HEK293 (cell line): Measurements from ENCODE around the gene VOPP1.
A peak's percentile ranks its signal among the peaks of the same experiment; 100 is the strongest.

ENCODE experiments used
- CTCF ChIA-PET: fragments of 350-600 bp; formaldehyde crosslinking; extraction: SDS; loops from one replicate; lab custom pipeline; 2021; ENCODE audit warnings: antibody characterized with exemption; lab: Yijun Ruan, JAX
- POLR2A ChIA-PET: fragments of 300-600 bp; formaldehyde crosslinking; extraction: SDS; loops from one replicate; lab custom pipeline; 2020; ENCODE audit warnings: antibody characterized with exemption, inconsistent platforms; lab: Yijun Ruan, JAX
- H3K27ac ChIP-seq: fragments of 200-500 bp; sonication (Bioruptor generic); 2 replicates; pipeline ENCODE4 v1.5.1; 2014; ENCODE audit warnings: low read depth, low read length, control low read depth, inconsistent platforms; ENCODE audit errors: extremely low read depth
- H3K36me3 ChIP-seq, 2 experiments: fragments of 200-500 bp in 1 of 2; sonication (Bioruptor generic) in 1 of 2; 1 replicate in 1 of 2; 2 replicates in 1 of 2; pipeline ENCODE4 v1.5.1; 2014 to 2017; ENCODE audit warnings: inconsistent platforms in 2 of 2, low read length in 2 of 2; ENCODE audit not compliant: control insufficient read depth in 2 of 2, insufficient read depth in 1 of 2
- H3K4me1 ChIP-seq: fragments of 200-500 bp; sonication (Bioruptor generic); 2 replicates; pipeline ENCODE4 v1.5.1; 2014; ENCODE audit warnings: mild to moderate bottlenecking, low read length, inconsistent platforms; ENCODE audit not compliant: control insufficient read depth, insufficient read depth
- H3K4me3 ChIP-seq: 2 replicates; pipeline ENCODE4 v1.5.1; 2011; ENCODE audit warnings: low read depth, mild to moderate bottlenecking, control low read depth, low read length, moderate library complexity
- H3K9me3 ChIP-seq: fragments of 200-500 bp; sonication (Bioruptor generic); 2 replicates; pipeline ENCODE4 v1.5.1; 2014; ENCODE audit warnings: low read depth, low read length, inconsistent platforms; ENCODE audit not compliant: control insufficient read depth, insufficient read depth
- EGR2 ChIP-seq: fragments of 450-650 bp; formaldehyde crosslinking; IDR thresholded peaks from 2 replicates; pipeline ENCODE4 v1.5.1; 2016; ENCODE audit warnings: low read depth, missing biosample characterization, missing genetic modification characterization
- GLIS1 ChIP-seq: fragments of 450-650 bp; formaldehyde crosslinking; IDR thresholded peaks from 2 replicates; pipeline ENCODE4 v1.5.1; 2016; ENCODE audit warnings: missing biosample characterization, missing genetic modification characterization
- HIC1 ChIP-seq: fragments of 450-650 bp; formaldehyde crosslinking; IDR thresholded peaks from 2 replicates; pipeline ENCODE4 v1.5.1; 2016; ENCODE audit warnings: missing biosample characterization, missing genetic modification characterization
- KLF17 ChIP-seq: fragments of 450-650 bp; formaldehyde crosslinking; IDR thresholded peaks from 2 replicates; pipeline ENCODE4 v1.5.1; 2016; ENCODE audit warnings: missing biosample characterization, missing genetic modification characterization
- KLF8 ChIP-seq: fragments of 450-650 bp; formaldehyde crosslinking; IDR thresholded peaks from 2 replicates; pipeline ENCODE4 v1.5.1; 2016; ENCODE audit warnings: missing biosample characterization, missing genetic modification characterization
- PATZ1 ChIP-seq: fragments of 450-650 bp; formaldehyde crosslinking; IDR thresholded peaks from 2 replicates; pipeline ENCODE4 v1.5.1; 2016; ENCODE audit warnings: missing biosample characterization, missing genetic modification characterization
- PRDM10 ChIP-seq: fragments of 450-650 bp; formaldehyde crosslinking; IDR thresholded peaks from 2 replicates; pipeline ENCODE4 v1.5.1; 2016; ENCODE audit warnings: missing biosample characterization, missing genetic modification characterization
- SCRT1 ChIP-seq: fragments of 450-650 bp; formaldehyde crosslinking; IDR thresholded peaks from 2 replicates; pipeline ENCODE4 v1.5.1; 2016; ENCODE audit warnings: missing biosample characterization, missing genetic modification characterization, borderline replicate concordance
- SP2 ChIP-seq: fragments of 450-650 bp; formaldehyde crosslinking; IDR thresholded peaks from 2 replicates; pipeline ENCODE4 v1.5.1; 2016; ENCODE audit warnings: missing biosample characterization, missing genetic modification characterization
- SP3 ChIP-seq: fragments of 450-650 bp; formaldehyde crosslinking; IDR thresholded peaks from 2 replicates; pipeline ENCODE4 v1.5.1; 2016; ENCODE audit warnings: missing biosample characterization, missing genetic modification characterization
- SP7 ChIP-seq: fragments of 450-650 bp; formaldehyde crosslinking; IDR thresholded peaks from 2 replicates; pipeline ENCODE4 v1.5.1; 2016; ENCODE audit warnings: missing biosample characterization, missing genetic modification characterization
- YY1 ChIP-seq: fragments of 450-650 bp; formaldehyde crosslinking; IDR thresholded peaks from 2 replicates; pipeline ENCODE4 v1.5.1; 2018; ENCODE audit warnings: missing biosample characterization, missing genetic modification characterization
- ZBTB1 ChIP-seq: fragments of 450-650 bp; formaldehyde crosslinking; IDR thresholded peaks from 2 replicates; pipeline ENCODE4 v1.5.1; 2016; ENCODE audit warnings: missing biosample characterization, missing genetic modification characterization
- ZBTB17 ChIP-seq: fragments of 450-650 bp; formaldehyde crosslinking; IDR thresholded peaks from 2 replicates; pipeline ENCODE4 v1.5.1; 2016; ENCODE audit warnings: missing biosample characterization, missing genetic modification characterization
- ZBTB26 ChIP-seq: fragments of 450-650 bp; formaldehyde crosslinking; optimal IDR thresholded peaks from 2 replicates; pipeline ENCODE3; 2016; ENCODE audit warnings: missing biosample characterization, mild to moderate bottlenecking, missing genetic modification characterization
- ZBTB8A ChIP-seq: fragments of 450-650 bp; formaldehyde crosslinking; IDR thresholded peaks from 2 replicates; pipeline ENCODE4 v1.5.1; 2016; ENCODE audit warnings: missing biosample characterization, missing genetic modification characterization
- ZFHX2 ChIP-seq: fragments of 450-650 bp; formaldehyde crosslinking; conservative IDR thresholded peaks from 2 replicates; pipeline ENCODE4 v1.5.1; 2016; ENCODE audit warnings: missing biosample characterization, missing genetic modification characterization
- ZIC2 ChIP-seq: fragments of 450-650 bp; formaldehyde crosslinking; IDR thresholded peaks from 2 replicates; pipeline ENCODE4 v1.5.1; 2016; ENCODE audit warnings: missing biosample characterization, missing genetic modification characterization
- ZNF335 ChIP-seq: fragments of 450-650 bp; formaldehyde crosslinking; conservative IDR thresholded peaks from 2 replicates; pipeline ENCODE4 v1.5.1; 2016; ENCODE audit warnings: missing biosample characterization, missing genetic modification characterization
- ZNF423 ChIP-seq: fragments of 450-650 bp; formaldehyde crosslinking; IDR thresholded peaks from 2 replicates; pipeline ENCODE4 v1.5.1; 2016; ENCODE audit warnings: missing biosample characterization, missing genetic modification characterization
- ZNF571 ChIP-seq: fragments of 450-650 bp; formaldehyde crosslinking; IDR thresholded peaks from 2 replicates; pipeline ENCODE4 v1.5.0; 2017; ENCODE audit warnings: missing biosample characterization, missing genetic modification characterization
- ZNF600 ChIP-seq: fragments of 450-650 bp; formaldehyde crosslinking; IDR thresholded peaks from 2 replicates; pipeline ENCODE4 v1.5.1; 2016; ENCODE audit warnings: missing biosample characterization, missing genetic modification characterization
- ZSCAN30 ChIP-seq: fragments of 450-650 bp; IDR thresholded peaks from 2 replicates; pipeline ENCODE4 v1.5.1; 2018; ENCODE audit warnings: missing biosample characterization, mild to moderate bottlenecking, missing genetic modification characterization, moderate library complexity
- TF ChIP-seq, protein P1 (sequence below): fragments of 450-650 bp; formaldehyde crosslinking; IDR thresholded peaks from 2 replicates; pipeline ENCODE4 v1.5.1; 2017; ENCODE audit warnings: missing biosample characterization, missing genetic modification characterization

Gene VOPP1

DNA sequence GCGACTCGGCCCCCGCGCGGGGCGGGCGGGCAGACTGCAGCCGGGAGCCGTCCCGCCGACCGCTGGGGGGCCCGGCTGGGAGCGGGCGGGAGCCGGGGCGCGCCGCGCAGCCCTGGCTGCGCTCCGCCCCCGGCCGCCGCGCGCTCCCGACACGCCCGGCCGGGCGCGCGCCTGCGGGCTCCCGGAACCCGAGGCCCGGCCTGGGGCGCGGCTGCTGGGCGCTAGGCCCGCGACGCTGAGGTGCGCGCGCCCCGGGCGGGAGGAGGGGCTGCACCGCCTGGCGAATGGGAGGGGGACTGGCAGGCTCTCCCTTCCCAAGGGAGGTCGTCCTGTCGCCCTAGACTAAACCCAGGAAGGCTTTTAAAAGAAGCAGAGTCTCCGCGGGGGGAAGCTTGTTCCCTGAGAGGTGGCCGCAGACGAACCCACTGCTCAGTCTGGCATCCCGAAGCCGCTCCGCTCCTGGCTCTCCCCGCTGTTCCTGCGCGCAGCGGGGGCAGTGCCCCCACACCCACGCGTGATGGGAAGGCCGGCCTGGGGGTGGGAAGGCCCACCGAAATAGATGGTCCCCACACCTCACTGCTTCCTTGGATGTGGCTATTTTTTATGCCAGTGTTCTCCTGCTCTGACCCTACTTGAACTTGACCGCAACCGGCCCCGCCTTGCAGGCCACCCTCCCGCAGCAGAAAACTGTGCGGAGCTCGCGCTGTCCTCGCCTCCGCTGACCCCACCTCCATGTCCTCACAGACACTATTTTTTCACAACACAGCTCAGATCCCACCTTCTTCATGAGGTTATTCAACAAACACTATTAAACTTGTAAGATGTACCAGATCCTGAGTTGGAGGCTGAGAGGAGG lies at the start of gene VOPP1:
VOPP1 (minus strand) TSS at position 125 of the 856 bp plus-strand sequence. CDS start 178 bp downstream, outside the sequence.
- CTCF ChIA-PET = interaction anchor here (0.6 to 1.0 kb wide), 3 partner anchors 13 to 430 kb away, joined by 3 read pairs; no protein-coding TSS in a partner anchor
- peak within 1 kb of the TSS; percentile 78 for H3K4me3 ChIP-seq
- H3K27ac ChIP-seq = peak within 1 kb of the TSS; percentile 83; the same call in 1 of the 2 replicates
- H3K36me3 ChIP-seq = no peaks in the 10 kb centered on the region
- H3K4me1 ChIP-seq = peaks cover 11% of the 10 kb centered on the region; the same call in 1 of the 2 replicates
- no peaks in the 10 kb centered on the region for H3K9me3 ChIP-seq
- POLR2A ChIA-PET = interaction anchor here (1.0 to 1.1 kb wide), 2 partner anchors 206 to 207 kb away, joined by 3 read pairs; no protein-coding TSS in a partner anchor
- TF ChIP-seq GLIS1 (tag by site-specific recombination) (peak; percentile 41), ZNF600 (peak; percentile 43; the same call in 1 of the 2 replicates), PRDM10 (tag by site-specific recombination) (peak; percentile 85), ZNF571 (tag by site-specific recombination) (no peak), ZFHX2 (peak; percentile 85), SP2 (tag by site-specific recombination) (0 out of 2 replicates have a peak, but pooled peaks have one; percentile 6), SP7 (tag by site-specific recombination) (peak; percentile 42; the same call in 1 of the 2 replicates), ZNF423 (tag by site-specific recombination) (peak; percentile 31; the same call in 1 of the 2 replicates), ZBTB17 (tag by site-specific recombination) (0 out of 2 replicates have a peak, but pooled peaks have one; percentile 26), HIC1 (peak; percentile 71), SP3 (peak; percentile 41), ZBTB1 (no peak), EGR2 (tag by site-specific recombination) (peak; percentile 69), ZNF335 (tag by site-specific recombination) (peak; percentile 75), KLF8 (0 out of 2 replicates have a peak, but pooled peaks have one; percentile 33), YY1 (tag by site-specific recombination) (no peak), KLF17 (tag by site-specific recombination) (0 out of 2 replicates have a peak, but pooled peaks have one; percentile 10), ZBTB8A (tag by site-specific recombination) (peak; percentile 78), PATZ1 (tag by site-specific recombination) (peak; percentile 79), ZIC2 (peak; percentile 61), ZSCAN30 (tag by site-specific recombination) (0 out of 2 replicates have a peak, but pooled peaks have one; percentile 47), ZBTB26 (tag by site-specific recombination) (peak; percentile 16), SCRT1 (tag by site-specific recombination) (no peak)
- TF ChIP-seq, protein P1, sequence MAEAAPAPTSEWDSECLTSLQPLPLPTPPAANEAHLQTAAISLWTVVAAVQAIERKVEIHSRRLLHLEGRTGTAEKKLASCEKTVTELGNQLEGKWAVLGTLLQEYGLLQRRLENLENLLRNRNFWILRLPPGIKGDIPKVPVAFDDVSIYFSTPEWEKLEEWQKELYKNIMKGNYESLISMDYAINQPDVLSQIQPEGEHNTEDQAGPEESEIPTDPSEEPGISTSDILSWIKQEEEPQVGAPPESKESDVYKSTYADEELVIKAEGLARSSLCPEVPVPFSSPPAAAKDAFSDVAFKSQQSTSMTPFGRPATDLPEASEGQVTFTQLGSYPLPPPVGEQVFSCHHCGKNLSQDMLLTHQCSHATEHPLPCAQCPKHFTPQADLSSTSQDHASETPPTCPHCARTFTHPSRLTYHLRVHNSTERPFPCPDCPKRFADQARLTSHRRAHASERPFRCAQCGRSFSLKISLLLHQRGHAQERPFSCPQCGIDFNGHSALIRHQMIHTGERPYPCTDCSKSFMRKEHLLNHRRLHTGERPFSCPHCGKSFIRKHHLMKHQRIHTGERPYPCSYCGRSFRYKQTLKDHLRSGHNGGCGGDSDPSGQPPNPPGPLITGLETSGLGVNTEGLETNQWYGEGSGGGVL (tag by site-specific recombination) = no peak
